Measurements from ENCODE around the gene XRCC6.

GRCh38 chr22:41642331-41643110 is 21.4 kb downstream of the XRCC6 start:
- TF ChIP-seq ZNF274 (IDR thresholded peaks at IDR 0.05; ENCODE audit: low read depth, low read length) (no peak), YY1 (IDR thresholded peaks at IDR 0.05; ENCODE audit: insufficient read depth, insufficient read length) (no peak)

Data from NT2/D1 (cell line).